GM19193 (cell line): Measurements from ENCODE around the gene PROSER1.

Source experiments
- POLR2A ChIP-seq: IDR thresholded peaks from 4 replicates; pipeline ENCODE4 v1.6.1; 2011; ENCODE audit not compliant: insufficient read depth, insufficient read length; ENCODE audit errors: extremely low read depth

The PROSER1 gene

GRCh38 chr13:38979891-38980749 lies 57.8 kb downstream of the PROSER1 start:
- no peak for TF ChIP-seq POLR2A

- no peak for TF ChIP-seq POLR2A
These were observed 67.4 kb downstream of the PROSER1 start for GRCh38 chr13:38970380-38971051.

- no peak for TF ChIP-seq POLR2A
These were observed 68.7 kb downstream of the PROSER1 start for GRCh38 chr13:38969187-38969586.

- TF ChIP-seq POLR2A, result no peak
These were observed 70.4 kb downstream of the PROSER1 start for GRCh38 chr13:38967446-38967845.

- no peak for TF ChIP-seq POLR2A
These were observed 72.6 kb downstream of the PROSER1 start for GRCh38 chr13:38965281-38965680.

GRCh38 chr13:38960175-38960574 lies 77.7 kb downstream of the PROSER1 start:
- no peak for TF ChIP-seq POLR2A
